ENCODE data around the gene CFC1B.
"Not testable (repeated sequence)": the region's sequence is repeated elsewhere in the genome, so short reads cannot be mapped to it uniquely, and the experiment has no call there.

Gene CFC1B

GRCh38 chr2:130571929-130572328 is 50.9 kb downstream of the CFC1B start:
- DNase-seq, result not testable (repeated sequence)

- not testable (repeated sequence) for DNase-seq
Measured at GRCh38 chr2:130574230-130574629, 53.2 kb downstream of the CFC1B start.

GRCh38 chr2:130576209-130576784 is 55.3 kb downstream of the CFC1B start:
- not testable (repeated sequence) for DNase-seq

GRCh38 chr2:130577559-130577958 is 56.5 kb downstream of the CFC1B start:
- not testable (repeated sequence) for DNase-seq
